Measurements from ENCODE around the gene SLC7A10. TPM values are rescaled to one million over a fixed set of nuclear protein-coding genes. Genes with fewer than 3 reads are reported as not detected.
A peak's percentile ranks its signal among the peaks of the same experiment; 100 is the strongest.

SLC7A10 gene
- polyA plus RNA-seq, 1 donor = 20.9 TPM

DNA sequence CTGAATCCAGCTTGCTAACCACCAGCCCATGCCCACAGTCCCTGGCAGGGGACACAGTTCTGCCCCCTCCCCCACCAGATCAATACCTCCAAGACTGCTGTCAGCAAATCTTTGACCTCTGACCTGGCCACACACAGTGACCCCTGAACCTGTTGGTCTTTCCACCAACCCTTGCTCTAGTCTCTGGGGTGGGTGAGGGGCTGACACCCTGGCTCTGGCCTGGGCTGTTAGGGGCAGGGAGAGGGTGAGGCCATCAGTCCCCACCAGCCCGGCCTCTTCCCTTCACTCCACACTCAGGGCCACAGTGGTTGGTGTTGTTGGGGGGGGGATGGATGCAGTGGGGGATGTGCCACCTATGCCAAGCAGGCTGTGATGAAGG, 21.8 kb upstream of the SLC7A10 start:
- WGBS (ENCODE audit: insufficient coverage, low lambda C conversion rate) = no CpG with 5 or more reads among the region's 1 CpG
- Histone ChIP-seq H3K9me3 (ENCODE audit: control insufficient read depth, low read depth, low read length) (peaks cover 13% of the 10 kb centered on the region), H3K27me3 (ENCODE audit: control insufficient read depth, insufficient read depth, low read length) (no peaks in the 10 kb centered on the region), H3K36me3 (ENCODE audit: control insufficient read depth, insufficient read depth, low read length) (no peaks in the 10 kb centered on the region), H3K4me1 (ENCODE audit: control insufficient read depth, insufficient read depth, low read length) (peaks cover 17% of the 10 kb centered on the region), H3K4me3 (ENCODE audit: low read length) (no peak overlapping the region), H3K27ac (ENCODE audit: low read length) (no peak overlapping the region)
- DNase-seq = no peak

DNA sequence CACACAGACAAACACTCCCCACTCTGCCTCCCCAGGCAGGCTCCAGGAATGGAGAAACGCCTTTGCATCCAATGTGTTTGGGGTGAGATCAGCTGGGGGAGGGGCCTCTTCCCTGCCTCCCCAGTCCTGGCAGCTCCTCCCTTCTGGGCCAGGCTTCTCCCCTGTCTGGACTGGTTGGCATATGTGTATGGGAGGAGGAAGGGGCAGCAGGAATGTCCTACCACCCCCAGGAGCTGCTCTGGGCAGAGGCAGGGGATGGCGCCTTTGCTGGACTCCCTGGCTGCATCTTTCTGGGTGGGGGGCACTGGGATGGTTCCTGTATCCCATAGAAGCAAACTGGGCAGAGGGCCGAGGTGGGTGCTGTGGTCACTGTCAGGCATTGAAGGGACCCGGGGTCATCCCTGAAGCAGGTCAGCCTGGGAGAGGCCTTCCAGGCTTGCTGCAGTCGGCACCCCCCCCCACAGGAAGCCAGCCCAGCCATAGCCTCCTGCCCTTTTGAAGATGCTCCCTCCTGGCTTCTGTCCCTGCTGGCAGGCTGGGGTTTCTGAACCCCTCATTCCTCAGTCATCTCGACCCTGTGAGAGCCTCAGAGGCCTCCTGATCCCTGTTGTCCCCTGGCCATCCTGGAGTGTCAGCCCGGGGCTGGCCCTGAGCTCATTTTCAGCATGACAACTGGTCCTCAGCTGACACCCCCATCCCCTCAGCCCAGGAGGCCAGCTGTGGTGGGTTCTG, 21.2 kb upstream of the SLC7A10 start:
- peaks cover 13% of the 10 kb centered on the region for H3K9me3 ChIP-seq (ENCODE audit: control insufficient read depth, low read depth, low read length)
- DNase-seq = no peak
- no CpG with 5 or more reads among the region's 7 CpGs for WGBS (ENCODE audit: insufficient coverage, low lambda C conversion rate)
- no peak overlapping the region for H3K27ac ChIP-seq (ENCODE audit: low read length)
- H3K4me3 ChIP-seq (ENCODE audit: low read length) = no peak overlapping the region
- peaks cover 17% of the 10 kb centered on the region for H3K4me1 ChIP-seq (ENCODE audit: control insufficient read depth, insufficient read depth, low read length)
- H3K27me3 ChIP-seq (ENCODE audit: control insufficient read depth, insufficient read depth, low read length) = no peaks in the 10 kb centered on the region
- no peaks in the 10 kb centered on the region for H3K36me3 ChIP-seq (ENCODE audit: control insufficient read depth, insufficient read depth, low read length)

DNA sequence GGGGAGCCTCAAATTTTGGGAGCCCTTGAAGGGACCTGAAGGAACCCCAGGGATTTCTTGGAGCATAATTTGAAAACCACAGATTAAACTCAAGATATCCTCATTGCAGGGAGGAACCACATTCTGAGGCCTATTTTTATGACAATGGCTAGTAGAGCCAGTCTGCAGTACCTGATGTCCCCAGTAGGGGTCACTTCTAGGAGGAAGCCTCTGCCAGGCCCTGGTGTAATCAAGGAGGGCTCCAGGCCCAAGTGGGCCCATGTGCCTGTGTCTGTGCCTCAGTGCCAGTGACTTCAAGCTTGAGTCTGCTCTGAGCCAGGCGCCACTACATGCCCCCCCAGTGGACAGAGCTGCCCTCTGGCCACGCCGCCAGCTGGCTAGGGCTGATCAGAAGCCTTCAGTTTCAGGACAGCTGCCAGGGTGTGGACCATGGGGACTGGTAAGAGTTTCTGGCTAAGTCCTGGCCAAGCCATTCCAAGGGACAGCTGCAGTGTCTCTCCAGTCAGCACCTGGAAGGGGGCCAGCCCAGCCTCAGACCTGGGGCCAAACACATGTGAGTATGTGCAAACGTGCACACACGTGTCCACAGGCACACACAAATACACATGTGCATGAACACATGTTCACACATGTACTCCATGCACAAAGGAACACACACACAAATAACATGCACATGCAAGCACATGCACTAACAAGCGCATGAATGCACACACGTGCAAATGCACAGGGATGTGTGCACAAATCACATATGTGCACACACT, 20.5 kb upstream of the SLC7A10 start:
- Histone ChIP-seq H3K27ac (ENCODE audit: low read length) (no peak overlapping the region), H3K4me1 (ENCODE audit: control insufficient read depth, insufficient read depth, low read length) (peaks cover 23% of the 10 kb centered on the region), H3K4me3 (ENCODE audit: low read length) (no peak overlapping the region), H3K9me3 (ENCODE audit: control insufficient read depth, low read depth, low read length) (peaks cover 13% of the 10 kb centered on the region), H3K36me3 (ENCODE audit: control insufficient read depth, insufficient read depth, low read length) (no peaks in the 10 kb centered on the region), H3K27me3 (ENCODE audit: control insufficient read depth, insufficient read depth, low read length) (no peaks in the 10 kb centered on the region)
- no peak for DNase-seq
- no CpG with 5 or more reads among the region's 7 CpGs for WGBS (ENCODE audit: insufficient coverage, low lambda C conversion rate)

DNA sequence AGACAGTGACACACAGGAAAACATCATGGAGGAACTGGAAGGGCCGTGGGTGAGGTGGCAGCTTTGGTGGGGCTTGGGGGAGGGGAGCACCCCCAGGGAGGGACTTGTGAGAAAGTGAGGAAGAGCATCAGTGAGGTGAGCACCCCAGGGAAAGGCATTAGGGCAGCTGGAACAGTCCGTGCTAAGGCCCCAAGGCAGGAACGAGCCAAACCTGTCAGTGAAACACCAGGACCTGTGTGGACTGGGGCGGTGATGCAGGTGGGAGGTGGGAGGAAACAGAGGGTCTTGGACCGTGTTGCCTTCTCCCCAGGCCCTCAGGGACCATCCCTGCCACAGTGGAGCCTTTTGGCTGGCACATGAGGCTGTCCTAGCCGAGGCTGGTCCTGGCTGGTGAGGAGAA, 17.3 kb upstream of the SLC7A10 start:
- H3K36me3 ChIP-seq (ENCODE audit: control insufficient read depth, insufficient read depth, low read length) = no peaks in the 10 kb centered on the region
- H3K4me1 ChIP-seq (ENCODE audit: control insufficient read depth, insufficient read depth, low read length) = peaks cover 24% of the 10 kb centered on the region
- H3K27ac ChIP-seq (ENCODE audit: low read length) = no peak overlapping the region
- H3K27me3 ChIP-seq (ENCODE audit: control insufficient read depth, insufficient read depth, low read length) = no peaks in the 10 kb centered on the region
- no peak overlapping the region for H3K4me3 ChIP-seq (ENCODE audit: low read length)
- no peak for DNase-seq
- peaks cover 9% of the 10 kb centered on the region for H3K9me3 ChIP-seq (ENCODE audit: control insufficient read depth, low read depth, low read length)
- no CpG with 5 or more reads among the region's 6 CpGs for WGBS (ENCODE audit: insufficient coverage, low lambda C conversion rate)

DNA sequence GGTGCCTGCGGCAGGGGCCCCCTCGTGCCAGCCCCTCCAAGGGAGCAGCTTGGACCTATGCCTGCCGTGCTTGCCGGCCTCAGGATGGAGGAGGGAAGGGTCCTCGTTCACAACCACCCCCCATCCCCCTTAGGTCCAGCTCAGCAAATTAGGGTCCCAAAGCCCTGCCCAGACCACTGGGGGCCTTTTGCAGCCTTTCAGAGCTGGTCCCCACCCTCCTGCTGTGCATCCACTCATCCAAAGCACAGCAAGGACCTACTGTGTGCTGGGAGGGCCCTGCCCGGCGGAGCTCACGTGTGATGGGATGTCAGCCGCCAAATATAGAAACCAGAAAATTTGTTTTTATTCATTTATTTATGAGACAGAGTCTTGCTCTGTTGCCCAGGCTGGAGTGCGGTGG, 16.5 kb upstream of the SLC7A10 start:
- no CpG with 5 or more reads among the region's 10 CpGs for WGBS (ENCODE audit: insufficient coverage, low lambda C conversion rate)

DNA sequence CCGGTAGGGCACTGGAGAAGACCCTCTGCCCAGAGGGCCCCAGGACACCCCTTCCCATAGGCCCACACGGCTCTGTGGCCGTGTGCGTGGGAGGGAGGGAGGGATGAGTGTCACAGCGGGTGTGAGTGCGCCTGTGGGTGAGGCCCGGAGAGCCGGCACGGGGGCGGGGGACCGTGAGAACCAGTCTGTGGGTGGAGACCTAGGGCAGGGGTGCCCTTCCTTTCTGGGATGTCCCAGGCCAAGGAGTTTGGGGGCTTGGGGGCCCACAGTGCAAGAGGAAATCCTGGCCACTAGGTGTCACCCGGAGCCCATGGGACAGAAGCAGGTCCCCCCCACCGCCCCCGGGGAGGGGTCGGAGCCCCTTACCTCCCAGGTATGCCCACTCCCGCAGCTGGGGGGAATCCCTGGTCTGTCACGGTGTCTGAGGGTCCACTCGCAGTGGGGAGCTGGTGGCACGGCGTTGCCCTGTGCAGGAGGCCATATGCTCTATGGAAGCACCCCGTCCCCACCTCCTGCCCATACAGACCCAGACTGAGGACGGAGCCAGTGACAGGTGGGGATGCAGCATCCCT, 16.0 kb upstream of the SLC7A10 start:
- Histone ChIP-seq H3K36me3 (ENCODE audit: control insufficient read depth, insufficient read depth, low read length) (no peaks in the 10 kb centered on the region), H3K9me3 (ENCODE audit: control insufficient read depth, low read depth, low read length) (peaks cover 9% of the 10 kb centered on the region), H3K4me1 (ENCODE audit: control insufficient read depth, insufficient read depth, low read length) (peaks cover 29% of the 10 kb centered on the region), H3K27me3 (ENCODE audit: control insufficient read depth, insufficient read depth, low read length) (no peaks in the 10 kb centered on the region), H3K27ac (ENCODE audit: low read length) (peak overlapping the region; percentile 80), H3K4me3 (ENCODE audit: low read length) (peak overlapping the region; percentile 19)
- DNase-seq = no peak
- WGBS (ENCODE audit: insufficient coverage, low lambda C conversion rate) = no CpG with 5 or more reads among the region's 22 CpGs

More for the DNA sequence above, 16.5 kb upstream of the SLC7A10 start:
- H3K9me3 ChIP-seq (ENCODE audit: control insufficient read depth, low read depth, low read length) = peaks cover 9% of the 10 kb centered on the region
- no peak overlapping the region for H3K27ac ChIP-seq (ENCODE audit: low read length)
- H3K4me3 ChIP-seq (ENCODE audit: low read length) = no peak overlapping the region
- peaks cover 24% of the 10 kb centered on the region for H3K4me1 ChIP-seq (ENCODE audit: control insufficient read depth, insufficient read depth, low read length)
- H3K27me3 ChIP-seq (ENCODE audit: control insufficient read depth, insufficient read depth, low read length) = no peaks in the 10 kb centered on the region
- DNase-seq = no peak
- H3K36me3 ChIP-seq (ENCODE audit: control insufficient read depth, insufficient read depth, low read length) = no peaks in the 10 kb centered on the region

DNA sequence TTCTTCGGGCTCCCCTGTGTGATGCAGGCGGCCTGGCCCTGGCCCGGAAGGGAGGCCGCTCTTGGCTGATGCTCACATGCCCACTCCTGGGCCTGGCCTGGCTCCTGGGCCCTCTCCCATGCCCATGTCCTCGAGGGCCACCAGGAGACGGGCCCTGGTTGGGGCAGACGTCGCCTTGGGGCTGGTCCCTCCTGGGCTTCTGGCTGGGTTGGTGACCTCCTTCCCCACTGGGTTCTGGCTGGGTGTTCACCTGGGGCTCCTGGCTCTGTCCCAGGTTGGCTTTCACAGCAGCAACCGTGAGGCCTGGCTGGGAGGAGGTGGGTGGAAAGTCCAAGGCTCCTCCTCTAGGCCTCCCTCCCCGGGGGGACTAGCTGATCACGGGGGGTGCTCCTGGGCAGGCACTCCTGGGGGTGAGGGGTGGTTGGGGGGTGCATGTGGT, 15.5 kb upstream of the SLC7A10 start:
- no peaks in the 10 kb centered on the region for H3K36me3 ChIP-seq (ENCODE audit: control insufficient read depth, insufficient read depth, low read length)
- H3K27me3 ChIP-seq (ENCODE audit: control insufficient read depth, insufficient read depth, low read length) = no peaks in the 10 kb centered on the region
- H3K4me1 ChIP-seq (ENCODE audit: control insufficient read depth, insufficient read depth, low read length) = peaks cover 29% of the 10 kb centered on the region
- peak; percentile 82 to 94 for DNase-seq
- peak overlapping the region; percentile 19 for H3K4me3 ChIP-seq (ENCODE audit: low read length)
- H3K27ac ChIP-seq (ENCODE audit: low read length) = peak overlapping the region; percentile 80
- H3K9me3 ChIP-seq (ENCODE audit: control insufficient read depth, low read depth, low read length) = peaks cover 6% of the 10 kb centered on the region
- no CpG with 5 or more reads among the region's 11 CpGs for WGBS (ENCODE audit: insufficient coverage, low lambda C conversion rate)

DNA sequence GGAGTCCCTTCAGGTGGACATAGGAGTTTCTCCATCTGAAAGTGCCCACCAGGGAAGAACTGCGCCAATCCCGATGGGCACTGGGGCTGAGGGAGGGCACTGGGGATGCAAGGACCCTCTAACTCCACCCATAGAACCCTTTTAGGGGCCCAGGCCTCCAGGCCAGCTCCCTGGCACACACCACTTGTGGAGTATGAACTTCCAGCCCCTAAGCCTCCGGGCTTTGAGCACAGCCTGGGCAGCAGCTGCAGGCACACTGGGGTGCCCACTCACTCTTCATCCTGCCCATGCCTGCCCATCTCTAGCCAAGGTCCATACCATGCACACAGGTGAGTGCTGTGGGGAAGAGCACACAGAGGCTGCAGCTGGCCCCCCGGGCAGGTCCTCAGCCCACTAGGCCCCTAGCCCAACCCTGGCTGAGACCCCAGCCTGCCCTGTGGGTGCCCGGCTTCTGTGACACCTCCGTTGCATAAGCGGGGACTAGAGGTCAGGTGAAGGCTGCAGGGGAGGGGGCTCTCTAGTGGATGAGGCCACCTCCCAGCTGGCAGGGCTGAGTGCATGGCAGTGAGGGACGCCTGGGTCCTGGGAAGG, 14.6 kb upstream of the SLC7A10 start:
- peak overlapping the region; percentile 80 for H3K27ac ChIP-seq (ENCODE audit: low read length)
- no peak for DNase-seq
- peaks cover 33% of the 10 kb centered on the region for H3K4me1 ChIP-seq (ENCODE audit: control insufficient read depth, insufficient read depth, low read length)
- no peak overlapping the region for H3K4me3 ChIP-seq (ENCODE audit: low read length)
- WGBS (ENCODE audit: insufficient coverage, low lambda C conversion rate) = no CpG with 5 or more reads among the region's 8 CpGs
- peaks cover 4% of the 10 kb centered on the region for H3K9me3 ChIP-seq (ENCODE audit: control insufficient read depth, low read depth, low read length)
- H3K36me3 ChIP-seq (ENCODE audit: control insufficient read depth, insufficient read depth, low read length) = no peaks in the 10 kb centered on the region
- H3K27me3 ChIP-seq (ENCODE audit: control insufficient read depth, insufficient read depth, low read length) = no peaks in the 10 kb centered on the region

DNA sequence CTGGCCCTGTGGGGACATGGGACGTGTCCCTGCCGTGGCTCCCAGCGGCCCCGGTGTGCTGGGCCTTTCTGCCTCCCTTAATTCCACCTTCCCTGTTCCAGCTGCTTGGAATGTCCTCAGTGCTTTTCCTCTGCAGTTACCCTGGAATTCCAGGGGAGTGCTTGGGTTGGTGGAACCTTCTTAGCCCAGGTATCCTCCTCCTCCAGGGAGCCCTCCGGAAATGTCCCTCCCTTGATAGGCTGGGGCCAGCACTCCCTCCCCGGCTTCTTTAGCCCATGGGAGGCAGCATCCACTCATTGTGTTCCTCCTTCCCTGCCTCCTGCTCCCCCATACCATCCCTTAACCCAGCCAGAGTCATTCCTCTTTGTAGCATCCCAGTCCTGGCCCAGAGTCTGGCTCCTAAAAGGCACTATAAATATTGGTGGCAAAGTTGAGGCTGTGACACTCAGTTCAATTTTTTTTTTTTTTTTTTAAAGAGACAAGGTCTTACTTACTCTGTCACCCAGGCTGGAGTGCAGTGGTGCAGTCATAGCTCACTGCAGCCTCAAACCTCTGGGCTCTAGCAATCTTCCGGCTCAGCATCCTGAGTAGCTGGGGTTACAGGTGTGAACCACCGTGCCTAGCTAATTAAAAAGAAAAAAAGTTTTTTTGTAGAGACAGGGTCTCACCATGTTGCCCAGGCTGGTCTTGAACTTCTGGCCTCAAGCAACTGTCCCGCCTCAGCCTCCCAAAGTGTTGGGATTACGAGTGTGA, 13.7 kb upstream of the SLC7A10 start:
- no peaks in the 10 kb centered on the region for H3K36me3 ChIP-seq (ENCODE audit: control insufficient read depth, insufficient read depth, low read length)
- peaks cover 33% of the 10 kb centered on the region for H3K4me1 ChIP-seq (ENCODE audit: control insufficient read depth, insufficient read depth, low read length)
- WGBS (ENCODE audit: insufficient coverage, low lambda C conversion rate) = no CpG with 5 or more reads among the region's 10 CpGs
- no peak for DNase-seq
- no peaks in the 10 kb centered on the region for H3K27me3 ChIP-seq (ENCODE audit: control insufficient read depth, insufficient read depth, low read length)
- H3K27ac ChIP-seq (ENCODE audit: low read length) = no peak overlapping the region
- H3K4me3 ChIP-seq (ENCODE audit: low read length) = no peak overlapping the region
- H3K9me3 ChIP-seq (ENCODE audit: control insufficient read depth, low read depth, low read length) = peaks cover 4% of the 10 kb centered on the region

All from large intestine (tissue), 3 donors.